HEK293 (cell line): ENCODE results near the gene MYOM1.
"Not testable (repeated sequence)": the region's sequence is repeated elsewhere in the genome, so short reads cannot be mapped to it uniquely, and the experiment has no call there.

Experiments
- CTCF ChIA-PET: fragments of 350-600 bp; formaldehyde crosslinking; extraction: SDS; loops from one replicate; lab custom pipeline; 2021; ENCODE audit warnings: antibody characterized with exemption; lab: Yijun Ruan, JAX
- POLR2A ChIA-PET: fragments of 300-600 bp; formaldehyde crosslinking; extraction: SDS; loops from one replicate; lab custom pipeline; 2020; ENCODE audit warnings: antibody characterized with exemption, inconsistent platforms; lab: Yijun Ruan, JAX
- H3K27ac ChIP-seq: fragments of 200-500 bp; sonication (Bioruptor generic); 2 replicates; pipeline ENCODE4 v1.5.1; 2014; ENCODE audit warnings: low read depth, low read length, control low read depth, inconsistent platforms; ENCODE audit errors: extremely low read depth
- H3K36me3 ChIP-seq, 2 experiments: fragments of 200-500 bp in 1 of 2; sonication (Bioruptor generic) in 1 of 2; 1 replicate in 1 of 2; 2 replicates in 1 of 2; pipeline ENCODE4 v1.5.1; 2014 to 2017; ENCODE audit warnings: inconsistent platforms in 2 of 2, low read length in 2 of 2; ENCODE audit not compliant: control insufficient read depth in 2 of 2, insufficient read depth in 1 of 2
- H3K4me1 ChIP-seq: fragments of 200-500 bp; sonication (Bioruptor generic); 2 replicates; pipeline ENCODE4 v1.5.1; 2014; ENCODE audit warnings: mild to moderate bottlenecking, low read length, inconsistent platforms; ENCODE audit not compliant: control insufficient read depth, insufficient read depth
- H3K4me3 ChIP-seq: 2 replicates; pipeline ENCODE4 v1.5.1; 2011; ENCODE audit warnings: low read depth, mild to moderate bottlenecking, control low read depth, low read length, moderate library complexity
- H3K9me3 ChIP-seq: fragments of 200-500 bp; sonication (Bioruptor generic); 2 replicates; pipeline ENCODE4 v1.5.1; 2014; ENCODE audit warnings: low read depth, low read length, inconsistent platforms; ENCODE audit not compliant: control insufficient read depth, insufficient read depth
- AEBP2 ChIP-seq: fragments of 450-650 bp; formaldehyde crosslinking; IDR thresholded peaks from 2 replicates; pipeline ENCODE4 v1.5.1; 2016; ENCODE audit warnings: missing biosample characterization, missing genetic modification characterization, borderline replicate concordance
- ATF2 ChIP-seq: fragments of 450-650 bp; formaldehyde crosslinking; IDR thresholded peaks from 2 replicates; pipeline ENCODE4 v1.5.1; 2016; ENCODE audit warnings: missing biosample characterization, missing genetic modification characterization, low read depth
- EGR2 ChIP-seq: fragments of 450-650 bp; formaldehyde crosslinking; IDR thresholded peaks from 2 replicates; pipeline ENCODE4 v1.5.1; 2016; ENCODE audit warnings: low read depth, missing biosample characterization, missing genetic modification characterization
- SP2 ChIP-seq: fragments of 450-650 bp; formaldehyde crosslinking; IDR thresholded peaks from 2 replicates; pipeline ENCODE4 v1.5.1; 2016; ENCODE audit warnings: missing biosample characterization, missing genetic modification characterization
- TRIM28 ChIP-seq: IDR thresholded peaks from 2 replicates; pipeline ENCODE4 v1.6.1; 2011; ENCODE audit warnings: low read length, control low read depth, borderline replicate concordance
- ZBTB49 ChIP-seq: fragments of 450-650 bp; formaldehyde crosslinking; IDR thresholded peaks from 2 replicates; pipeline ENCODE4 v1.5.1; 2016; ENCODE audit warnings: missing biosample characterization, missing genetic modification characterization, low read depth
- ZBTB7A ChIP-seq: fragments of 450-650 bp; formaldehyde crosslinking; IDR thresholded peaks from 2 replicates; pipeline ENCODE4 v1.5.1; 2016; ENCODE audit warnings: low read depth, missing biosample characterization, missing genetic modification characterization
- ZNF121 ChIP-seq: fragments of 450-650 bp; formaldehyde crosslinking; IDR thresholded peaks from 2 replicates; pipeline ENCODE4 v1.5.1; 2016; ENCODE audit warnings: missing biosample characterization, missing genetic modification characterization
- ZNF132 ChIP-seq: fragments of 450-650 bp; formaldehyde crosslinking; IDR thresholded peaks from 2 replicates; pipeline ENCODE4 v1.5.1; 2017; ENCODE audit warnings: missing biosample characterization, missing genetic modification characterization, borderline replicate concordance
- ZNF174 ChIP-seq: fragments of 450-650 bp; formaldehyde crosslinking; IDR thresholded peaks from 2 replicates; pipeline ENCODE4 v1.5.0; 2017; ENCODE audit warnings: missing biosample characterization, mild to moderate bottlenecking, missing genetic modification characterization
- ZNF184 ChIP-seq: fragments of 450-650 bp; IDR thresholded peaks from 2 replicates; pipeline ENCODE4 v1.5.1; 2018; ENCODE audit warnings: missing biosample characterization, mild to moderate bottlenecking, missing genetic modification characterization
- ZNF211 ChIP-seq: fragments of 450-650 bp; formaldehyde crosslinking; IDR thresholded peaks from 2 replicates; pipeline ENCODE4 v1.5.1; 2016; ENCODE audit warnings: low read depth, missing biosample characterization, missing genetic modification characterization
- ZNF280C ChIP-seq: fragments of 450-650 bp; formaldehyde crosslinking; IDR thresholded peaks from 2 replicates; pipeline ENCODE4 v1.5.1; 2016; ENCODE audit warnings: missing biosample characterization, missing genetic modification characterization
- ZNF302 ChIP-seq: fragments of 450-650 bp; formaldehyde crosslinking; IDR thresholded peaks from 2 replicates; pipeline ENCODE4 v1.5.1; 2016; ENCODE audit warnings: missing biosample characterization, missing genetic modification characterization, low read depth
- ZNF362 ChIP-seq: fragments of 450-650 bp; formaldehyde crosslinking; IDR thresholded peaks from 2 replicates; pipeline ENCODE4 v1.5.1; 2016; ENCODE audit warnings: missing biosample characterization, missing genetic modification characterization
- ZNF544 ChIP-seq: fragments of 450-650 bp; formaldehyde crosslinking; IDR thresholded peaks from 2 replicates; pipeline ENCODE4 v1.5.0; 2017; ENCODE audit warnings: missing biosample characterization, missing genetic modification characterization
- ZNF555 ChIP-seq: fragments of 450-650 bp; formaldehyde crosslinking; conservative IDR thresholded peaks from 2 replicates; pipeline ENCODE4 v1.5.1; 2017; ENCODE audit warnings: missing biosample characterization, mild to moderate bottlenecking, missing genetic modification characterization, inconsistent platforms
- ZNF624 ChIP-seq: fragments of 450-650 bp; formaldehyde crosslinking; IDR thresholded peaks from 2 replicates; pipeline ENCODE4 v1.5.1; 2017; ENCODE audit warnings: missing biosample characterization, missing genetic modification characterization
- ZNF626 ChIP-seq: fragments of 450-650 bp; sonication (Bioruptor Pico); formaldehyde crosslinking; IDR thresholded peaks from 2 replicates; pipeline ENCODE4 v1.5.1; 2018; ENCODE audit warnings: missing biosample characterization, missing genetic modification characterization, inconsistent platforms
- ZNF629 ChIP-seq: fragments of 450-650 bp; formaldehyde crosslinking; IDR thresholded peaks from 2 replicates; pipeline ENCODE4 v1.5.1; 2017; ENCODE audit warnings: missing biosample characterization, missing genetic modification characterization
- ZNF785 ChIP-seq: fragments of 450-650 bp; formaldehyde crosslinking; IDR thresholded peaks from 2 replicates; pipeline ENCODE4 v1.5.1; 2016; ENCODE audit warnings: missing biosample characterization, missing genetic modification characterization
- ZNF792 ChIP-seq: fragments of 450-650 bp; formaldehyde crosslinking; IDR thresholded peaks from 2 replicates; pipeline ENCODE4 v1.5.1; 2016; ENCODE audit warnings: missing biosample characterization, missing genetic modification characterization
- ZSCAN30 ChIP-seq: fragments of 450-650 bp; IDR thresholded peaks from 2 replicates; pipeline ENCODE4 v1.5.1; 2018; ENCODE audit warnings: missing biosample characterization, mild to moderate bottlenecking, missing genetic modification characterization, moderate library complexity

The MYOM1 gene

GRCh38 chr18:3205239-3205638, 14.5 kb downstream of the MYOM1 start:
- no peak overlapping the region for H3K4me3 ChIP-seq
- no peaks in the 10 kb centered on the region for H3K9me3 ChIP-seq
- no peaks in the 10 kb centered on the region for H3K36me3 ChIP-seq
- TF ChIP-seq TRIM28 (no peak), ZNF629 (tag by site-specific recombination) (no peak), ZNF174 (no peak), ZNF362 (tag by site-specific recombination) (no peak)
- POLR2A ChIA-PET, result no interaction called here
- CTCF ChIA-PET, result interaction anchor here (1.0 kb wide), 1 partner anchor 54 kb away, joined by 3 read pairs; no protein-coding TSS in a partner anchor
- no peaks in the 10 kb centered on the region for H3K4me1 ChIP-seq
- H3K27ac ChIP-seq, result no peak overlapping the region

GRCh38 chr18:3199942-3200645, 19.7 kb downstream of the MYOM1 start:
- TF ChIP-seq ZNF792 (tag by site-specific recombination) (no peak), ZNF626 (no peak), ZNF280C (tag by site-specific recombination) (no peak), ZNF555 (tag by site-specific recombination) (no peak), ZNF629 (tag by site-specific recombination) (no peak), ZNF121 (no peak), ZNF211 (tag by site-specific recombination) (no peak), ZSCAN30 (tag by site-specific recombination) (no peak), ATF2 (tag by site-specific recombination) (no peak), SP2 (no peak), ZNF184 (tag by site-specific recombination) (no peak), ZNF302 (tag by site-specific recombination) (no peak), ZBTB49 (tag by site-specific recombination) (no peak), ZNF544 (tag by site-specific recombination) (no peak), ZBTB7A (tag by site-specific recombination) (no peak), ZNF785 (no peak), AEBP2 (tag by site-specific recombination) (no peak), ZNF132 (tag by site-specific recombination) (no peak), ZNF624 (no peak), EGR2 (tag by site-specific recombination) (no peak)
- CTCF ChIA-PET, result interaction anchor here (0.6 to 1.3 kb wide), 6 partner anchors 19 to 269 kb away, joined by 3 to 4 read pairs (median 3); no protein-coding TSS in a partner anchor
- H3K4me1 ChIP-seq, result no peaks in the 10 kb centered on the region
- H3K27ac ChIP-seq, result no peak overlapping the region
- no peak overlapping the region for H3K4me3 ChIP-seq
- POLR2A ChIA-PET, result no interaction called here
- H3K36me3 ChIP-seq, result no peaks in the 10 kb centered on the region
- no peaks in the 10 kb centered on the region for H3K9me3 ChIP-seq

- H3K4me1 ChIP-seq, POLR2A ChIA-PET, H3K36me3 ChIP-seq, H3K9me3 ChIP-seq, H3K4me3 ChIP-seq, H3K27ac ChIP-seq: not testable (repeated sequence)
- CTCF ChIA-PET, result interaction anchor here (1.3 kb wide), 1 partner anchor 39 kb away, joined by 3 read pairs; no protein-coding TSS in a partner anchor
Observed at GRCh38 chr18:3198260-3198860, 21.4 kb downstream of the MYOM1 start.
